Lower leg skin (tissue), 4 donors: ENCODE results near the gene RET. TPM values are rescaled to one million over a fixed set of nuclear protein-coding genes. Genes with fewer than 3 reads are reported as not detected.

Experiments used
- DNase-seq, 2 donors: peaks; one replicate each; pipeline ENCODE4 v3.0.0-alpha.2; 2019; ENCODE audit warnings: low spot score in 2 of 2
- H3K4me3 ChIP-seq: fragments of 200-600 bp; sonication (generic); 2 replicates; pipeline ENCODE4 v1.5.1; 2017; ENCODE audit warnings: mild to moderate bottlenecking, low read depth; ENCODE audit not compliant: poor library complexity, severe bottlenecking
- CTCF ChIP-seq, 3 donors: fragments of 450-650 bp; IDR thresholded peaks; one replicate each; pipeline ENCODE4 v1.5.1; 2016; ENCODE audit warnings: antibody characterized with exemption in 3 of 3, mild to moderate bottlenecking in 3 of 3, moderate library complexity in 2 of 3
- POLR2A ChIP-seq, 2 donors: fragments of 450-650 bp; IDR thresholded peaks; one replicate each; pipeline ENCODE4 v1.6.1; 2016 to 2017; ENCODE audit warnings: antibody characterized with exemption in 2 of 2, mild to moderate bottlenecking in 1 of 2, moderate library complexity in 1 of 2
- whole genome bisulfite sequencing, 2 donors: methylation state at CpG; one replicate each; pipeline ENCODE4 v1.1.5; 2018; 5-methylcytosine and 5-hydroxymethylcytosine counted together
- intact Hi-C: fragments of 100-400 bp; cut with DNase I; formaldehyde crosslinking; loops from one replicate; pipeline ENCODE4 v1.15.0; 2023; ENCODE audit warnings: low total_unique reads
- total RNA-seq, 4 donors: library from RNA; depleted of rRNA; stranded (reverse); fragments of >200 nt; gene quantifications; one replicate each; pipeline ENCODE4 v1.1.0, GENCODE V29; 2016

The RET gene
- total RNA-seq, 4 donors from 2014 or later = 0.04 to 1.3 (median 0.87) TPM

GRCh38 chr10:43132867-43133787 lies 56.3 kb downstream of the RET start:
- intact Hi-C loops = no loop called here
- no peak for TF ChIP-seq CTCF (IDR thresholded peaks at IDR 0.05)
- no peak for TF ChIP-seq POLR2A (IDR thresholded peaks at IDR 0.05)
- H3K4me3 ChIP-seq = no peak overlapping the region
- DNase-seq = no peak
- 67 to 80% methylated on average over 3 of the region's 3 CpGs for WGBS, 2 donors

GRCh38 chr10:43134126-43134905 lies 57.4 kb downstream of the RET start:
- no peak for TF ChIP-seq CTCF (IDR thresholded peaks at IDR 0.05)
- no peak for TF ChIP-seq POLR2A (IDR thresholded peaks at IDR 0.05)
- H3K4me3 ChIP-seq = no peak overlapping the region
- DNase-seq = no peak
- WGBS, 2 donors = 84 to 87% methylated on average over 5 of the region's 5 CpGs
- intact Hi-C loops = no loop called here

GRCh38 chr10:43135064-43135463 lies 58.2 kb downstream of the RET start:
- 84 to 97% methylated on average over 5 of the region's 5 CpGs for WGBS, 2 donors
- no peak for DNase-seq
- intact Hi-C loops = no loop called here
- no peak for TF ChIP-seq POLR2A (IDR thresholded peaks at IDR 0.05)
- TF ChIP-seq CTCF (IDR thresholded peaks at IDR 0.05) = no peak
- H3K4me3 ChIP-seq = no peak overlapping the region

GRCh38 chr10:43135656-43136055 lies 58.8 kb downstream of the RET start:
- intact Hi-C loops = no loop called here
- no peak overlapping the region for H3K4me3 ChIP-seq
- 90% methylated on average over 2 of the region's 2 CpGs for WGBS, 2 donors
- TF ChIP-seq POLR2A (IDR thresholded peaks at IDR 0.05) (no peak), CTCF (IDR thresholded peaks at IDR 0.05) (no peak)
- no peak for DNase-seq

GRCh38 chr10:43136432-43136831 lies 59.6 kb downstream of the RET start:
- TF ChIP-seq CTCF (IDR thresholded peaks at IDR 0.05) = no peak
- no peak for TF ChIP-seq POLR2A (IDR thresholded peaks at IDR 0.05)
- intact Hi-C loops = no loop called here
- DNase-seq = no peak
- 91 to 96% methylated on average over 5 of the region's 5 CpGs for WGBS, 2 donors
- H3K4me3 ChIP-seq = no peak overlapping the region
